Thyroid gland (tissue), 4 donors: ENCODE results near the gene ENTR1. TPM values are rescaled to one million over a fixed set of nuclear protein-coding genes. Genes with fewer than 3 reads are reported as not detected.

ENCODE experiments used
- DNase-seq, 2 donors: peaks; one replicate each; pipeline ENCODE4 v3.0.0-alpha.2; 2019
- H3K27ac ChIP-seq, 3 donors: fragments of 200-600 bp; sonication (generic); 1 replicate in 2 of 3; 2 replicates in 1 of 3; pipeline ENCODE4 v1.5.1; 2016 to 2019; ENCODE audit warnings: mild to moderate bottlenecking in 1 of 3, moderate library complexity in 1 of 3
- H3K27me3 ChIP-seq: fragments of 200-600 bp; sonication (generic); one replicate; pipeline ENCODE4 v1.5.1; 2019
- H3K36me3 ChIP-seq, 2 donors: fragments of 200-600 bp; sonication (generic); one replicate each; pipeline ENCODE4 v1.5.1; 2016 to 2019
- H3K4me1 ChIP-seq, 2 donors: fragments of 200-600 bp; sonication (generic); one replicate each; pipeline ENCODE4 v1.5.1; 2017 to 2019
- H3K4me3 ChIP-seq, 3 donors: fragments of 200-600 bp; sonication (generic); replicated peaks in 1 of 3; 1 replicate in 2 of 3; 2 replicates in 1 of 3; pipeline ENCODE4 v1.5.1; 2016; ENCODE audit warnings: mild to moderate bottlenecking in 1 of 3
- H3K9me3 ChIP-seq: fragments of 200-600 bp; sonication (generic); one replicate; pipeline ENCODE4 v1.5.1; 2017
- CTCF ChIP-seq, 6 experiments: fragments of 200-600 bp in 3 of 6; fragments of 450-650 bp in 3 of 6; sonication (generic) in 3 of 6; IDR thresholded peaks; one replicate each; pipeline ENCODE4 v1.5.1; 2016 to 2019; ENCODE audit warnings: antibody characterized with exemption in 6 of 6, mild to moderate bottlenecking in 2 of 6, inconsistent platforms in 1 of 6, moderate library complexity in 1 of 6
- POLR2A ChIP-seq, 2 donors: fragments of 450-650 bp; IDR thresholded peaks; one replicate each; pipeline ENCODE4 v1.6.1; 2017; ENCODE audit warnings: antibody characterized with exemption in 2 of 2, mild to moderate bottlenecking in 2 of 2, moderate library complexity in 1 of 2
- WGBS, 2 donors: methylation state at CpG; one replicate each; pipeline ENCODE4 v1.1.5; 2017; 5-methylcytosine and 5-hydroxymethylcytosine counted together
- intact Hi-C: fragments of 100-400 bp; cut with DNase I; formaldehyde crosslinking; loops from one replicate; pipeline ENCODE4 v1.15.1; 2023
- total RNA-seq, 4 donors: library from RNA; depleted of rRNA; stranded (reverse); fragments of >200 nt; gene quantifications; one replicate each; pipeline ENCODE4 v1.2.3, GENCODE V29; 2016

ENTR1 gene
- total RNA-seq, 4 donors from 2014 or later: 27.9 to 46.1 (median 33.9) TPM

GRCh38 chr9:136448655-136449054, 38.2 kb upstream of the ENTR1 start:
- no peaks in the 10 kb centered on the region for H3K9me3 ChIP-seq
- no peak overlapping the region for H3K27ac ChIP-seq
- peaks cover 55 to 64% of the 10 kb centered on the region in 2 donors for H3K36me3 ChIP-seq
- H3K27me3 ChIP-seq: no peaks in the 10 kb centered on the region
- intact Hi-C loops: no loop called here
- TF ChIP-seq POLR2A (IDR thresholded peaks at IDR 0.05): no peak
- TF ChIP-seq CTCF (IDR thresholded peaks at IDR 0.05): no peak
- DNase-seq: no peak
- H3K4me3 ChIP-seq: no peak overlapping the region
- 92 to 95% methylated on average over 3 of the region's 3 CpGs for WGBS, 2 donors
- H3K4me1 ChIP-seq: no peaks in the 10 kb centered on the region

- no peak overlapping the region for H3K27ac ChIP-seq
- H3K4me3 ChIP-seq: no peak overlapping the region
- H3K36me3 ChIP-seq: peaks cover 60 to 71% of the 10 kb centered on the region in 2 donors
- WGBS, 2 donors: 96 to 97% methylated on average over 24 to 27 of the region's 27 CpGs
- no peak for DNase-seq
- H3K9me3 ChIP-seq: no peaks in the 10 kb centered on the region
- intact Hi-C loops: no loop called here
- no peaks in the 10 kb centered on the region for H3K27me3 ChIP-seq
- no peak for TF ChIP-seq CTCF (IDR thresholded peaks at IDR 0.05)
- no peak for TF ChIP-seq POLR2A (IDR thresholded peaks at IDR 0.05)
- H3K4me1 ChIP-seq: no peaks in the 10 kb centered on the region
These were observed 36.9 kb upstream of the ENTR1 start for GRCh38 chr9:136447173-136447778.

- DNase-seq: no peak
- no peak for TF ChIP-seq POLR2A (IDR thresholded peaks at IDR 0.05)
- TF ChIP-seq CTCF (IDR thresholded peaks at IDR 0.05): no peak
- no peaks in the 10 kb centered on the region for H3K9me3 ChIP-seq
- WGBS, 2 donors: 90 to 93% methylated on average over 7 of the region's 7 CpGs
- H3K36me3 ChIP-seq: peaks cover 49 to 76% of the 10 kb centered on the region in 2 donors
- no peaks in the 10 kb centered on the region for H3K4me1 ChIP-seq
- no peak overlapping the region for H3K4me3 ChIP-seq
- no peaks in the 10 kb centered on the region for H3K27me3 ChIP-seq
- H3K27ac ChIP-seq: no peak overlapping the region
- intact Hi-C loops: no loop called here
These were observed 35.4 kb upstream of the ENTR1 start for GRCh38 chr9:136445799-136446198.

GRCh38 chr9:136444102-136444501, 33.7 kb upstream of the ENTR1 start:
- Histone ChIP-seq H3K9me3 (no peaks in the 10 kb centered on the region), H3K4me3 (no peak overlapping the region), H3K36me3 (peaks cover 34 to 64% of the 10 kb centered on the region in 2 donors), H3K4me1 (peaks cover 3 to 5% of the 10 kb centered on the region in 2 donors), H3K27ac (no peak overlapping the region), H3K27me3 (no peaks in the 10 kb centered on the region)
- intact Hi-C loops: no loop called here
- WGBS, 2 donors: 94 to 95% methylated on average over 20 of the region's 20 CpGs
- DNase-seq: no peak
- TF ChIP-seq CTCF (IDR thresholded peaks at IDR 0.05): no peak
- no peak for TF ChIP-seq POLR2A (IDR thresholded peaks at IDR 0.05)

GRCh38 chr9:136443687-136444086, 33.3 kb upstream of the ENTR1 start:
- Histone ChIP-seq H3K9me3 (no peaks in the 10 kb centered on the region), H3K4me3 (no peak overlapping the region), H3K4me1 (peaks cover 3 to 5% of the 10 kb centered on the region in 2 donors), H3K27me3 (no peaks in the 10 kb centered on the region), H3K27ac (no peak overlapping the region), H3K36me3 (peaks cover 34 to 60% of the 10 kb centered on the region in 2 donors)
- WGBS, 2 donors: 92 to 93% methylated on average over 7 of the region's 7 CpGs
- TF ChIP-seq CTCF (IDR thresholded peaks at IDR 0.05) (no peak), POLR2A (IDR thresholded peaks at IDR 0.05) (no peak)
- intact Hi-C loops: no loop called here
- no peak for DNase-seq
